ENCODE results near the gene VRK1. TPM values are rescaled to one million over a fixed set of nuclear protein-coding genes. Genes with fewer than 3 reads are reported as not detected.

Gene VRK1
- total RNA-seq, 1 experiment from 2014 or later = 67.3 TPM

- TF ChIP-seq ATF2 (CRISPR knock-in tag; IDR thresholded peaks at IDR 0.05; ENCODE audit: borderline replicate concordance, low read depth) (no peak), GABPB1 (CRISPR knock-in tag; IDR thresholded peaks at IDR 0.05) (no peak), ATF3 (CRISPR knock-in tag; conservative IDR thresholded peaks at IDR 0.05) (no peak), ARID4B (CRISPR knock-in tag; IDR thresholded peaks at IDR 0.05; ENCODE audit: borderline replicate concordance) (no peak), ZSCAN18 (CRISPR knock-in tag; IDR thresholded peaks at IDR 0.05) (no peak), ZNF219 (CRISPR knock-in tag; IDR thresholded peaks at IDR 0.05; ENCODE audit: borderline replicate concordance) (no peak), FOXK1 (CRISPR knock-in tag; IDR thresholded peaks at IDR 0.05) (no peak), TEAD1 (CRISPR knock-in tag; IDR thresholded peaks at IDR 0.05) (no peak)
Observed at GRCh38 chr14:96848011-96848410, 50.8 kb downstream of the VRK1 start (continued).

- no peak overlapping the region for H3K4me3 Mint-ChIP-seq
- TF ChIP-seq ELF4 (CRISPR knock-in tag; IDR thresholded peaks at IDR 0.05; ENCODE audit: low read depth) = no peak
- TF ChIP-seq NR3C1 (CRISPR knock-in tag; conservative IDR thresholded peaks at IDR 0.05; ENCODE audit: low read depth) = no peak
- no peak for TF ChIP-seq ZNF219 (CRISPR knock-in tag; IDR thresholded peaks at IDR 0.05; ENCODE audit: borderline replicate concordance)
- TF ChIP-seq ATF3 (CRISPR knock-in tag; conservative IDR thresholded peaks at IDR 0.05) = no peak
- no peak for TF ChIP-seq ZNF423 (CRISPR knock-in tag; IDR thresholded peaks at IDR 0.05)
- TF ChIP-seq CREB1 (CRISPR knock-in tag; IDR thresholded peaks at IDR 0.05) = no peak
- TF ChIP-seq ZNF671 (CRISPR knock-in tag; IDR thresholded peaks at IDR 0.05) = no peak
- no peak for TF ChIP-seq ARID4B (CRISPR knock-in tag; IDR thresholded peaks at IDR 0.05; ENCODE audit: borderline replicate concordance)
- TF ChIP-seq CBFB (CRISPR knock-in tag; IDR thresholded peaks at IDR 0.05; ENCODE audit: low read depth) = no peak
- no peak for TF ChIP-seq ATF2 (CRISPR knock-in tag; IDR thresholded peaks at IDR 0.05; ENCODE audit: borderline replicate concordance, low read depth)
- no peaks in the 10 kb centered on the region for H3K27me3 Mint-ChIP-seq (ENCODE audit: low read depth)
- peaks cover 27% of the 10 kb centered on the region for H3K36me3 Mint-ChIP-seq
- no peaks in the 10 kb centered on the region for H3K9me3 Mint-ChIP-seq
- H3K27ac Mint-ChIP-seq = no peak overlapping the region
- DNase-seq (ENCODE audit: low spot score) (no peak), ATAC-seq (no peak)
- ChIA-PET CTCF (no interaction called here), POLR2A (no interaction called here)
- 0 out of 2 replicates have a peak, but pooled peaks cover 7% of the 10 kb centered on the region for H3K4me1 Mint-ChIP-seq
Observed at GRCh38 chr14:96849733-96850132, 52.6 kb downstream of the VRK1 start.

Measured in WTC11 (cell line).